WTC11 (cell line): ENCODE results near the gene INPP5K.

ENCODE experiments used
- CREB1 ChIP-seq: sonication (generic); formaldehyde crosslinking; IDR thresholded peaks from 2 replicates; pipeline ENCODE4 v1.8.0; 2023; ENCODE audit warnings: mild to moderate bottlenecking, missing genetic modification reagents
- CREM ChIP-seq: sonication (generic); formaldehyde crosslinking; IDR thresholded peaks from 2 replicates; pipeline ENCODE4 v1.8.1; 2022; ENCODE audit warnings: mild to moderate bottlenecking, missing genetic modification reagents, moderate library complexity
- FOXJ3 ChIP-seq: sonication (generic); formaldehyde crosslinking; IDR thresholded peaks from 2 replicates; pipeline ENCODE4 v1.9.0; 2021; ENCODE audit warnings: missing genetic modification reagents, mild to moderate bottlenecking, borderline replicate concordance
- IRF2 ChIP-seq: sonication (generic); formaldehyde crosslinking; IDR thresholded peaks from 2 replicates; pipeline ENCODE4 v1.8.0; 2022; ENCODE audit warnings: low read depth, missing genetic modification reagents, borderline replicate concordance
- MXD4 ChIP-seq: fragments of 250-450 bp; sonication (Bioruptor Pico); IDR thresholded peaks from 2 replicates; pipeline ENCODE4 v1.8.0; 2021; ENCODE audit warnings: mild to moderate bottlenecking, moderate library complexity, borderline replicate concordance
- NR1H2 ChIP-seq: sonication (generic); formaldehyde crosslinking; IDR thresholded peaks from 2 replicates; pipeline ENCODE4 v1.9.0; 2021; ENCODE audit warnings: mild to moderate bottlenecking, moderate library complexity, missing genetic modification reagents
- OVOL2 ChIP-seq: fragments of 250-450 bp; sonication (Bioruptor Pico); IDR thresholded peaks from 2 replicates; pipeline ENCODE4 v1.9.0; 2021; ENCODE audit warnings: mild to moderate bottlenecking, borderline replicate concordance
- TP53 ChIP-seq: sonication (generic); formaldehyde crosslinking; IDR thresholded peaks from 2 replicates; pipeline ENCODE4 v1.8.1; 2023; ENCODE audit warnings: mild to moderate bottlenecking, missing genetic modification reagents
- ZNF416 ChIP-seq: fragments of 250-450 bp; sonication (Bioruptor Pico); IDR thresholded peaks from 2 replicates; pipeline ENCODE4 v1.9.0; 2021; ENCODE audit warnings: mild to moderate bottlenecking, inconsistent platforms
- TF ChIP-seq, protein P1 (sequence below): sonication (generic); formaldehyde crosslinking; IDR thresholded peaks from 2 replicates; pipeline ENCODE4 v1.8.1; 2022; ENCODE audit warnings: low read depth, mild to moderate bottlenecking, moderate library complexity, missing genetic modification reagents, borderline replicate concordance
- TF ChIP-seq, protein P2 (sequence below): fragments of 200-600 bp; IDR thresholded peaks from 2 replicates; pipeline ENCODE4 v1.8.0; 2022; ENCODE audit warnings: antibody characterized with exemption
- TF ChIP-seq, protein P3 (sequence below): sonication (generic); formaldehyde crosslinking; IDR thresholded peaks from 2 replicates; pipeline ENCODE4 v1.8.0; 2022; ENCODE audit warnings: mild to moderate bottlenecking, missing genetic modification reagents

DNA sequence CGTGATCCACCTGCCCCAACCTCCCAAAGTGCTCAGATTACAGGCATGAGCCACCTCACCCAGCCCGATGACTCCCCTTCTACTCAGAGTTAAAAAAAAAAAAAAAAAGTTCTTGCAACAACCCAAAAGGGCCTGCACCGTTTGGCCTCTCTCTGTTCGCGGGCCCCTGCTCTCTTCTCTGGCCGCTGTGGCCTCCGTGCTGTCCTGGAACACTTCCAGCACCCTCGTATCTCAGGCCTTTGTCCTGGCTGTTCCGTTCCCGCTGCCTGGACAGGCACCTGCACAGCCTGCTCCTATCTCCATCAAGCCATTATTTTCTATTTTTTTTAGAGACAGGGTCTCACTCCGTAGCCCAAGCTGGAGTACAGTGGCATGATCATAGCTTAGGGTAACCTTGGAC, 34.7 kb downstream of the INPP5K start:
- no peak for TF ChIP-seq FOXJ3 (CRISPR knock-in tag)
- TF ChIP-seq TP53 (CRISPR knock-in tag), result no peak
- TF ChIP-seq, protein P1, sequence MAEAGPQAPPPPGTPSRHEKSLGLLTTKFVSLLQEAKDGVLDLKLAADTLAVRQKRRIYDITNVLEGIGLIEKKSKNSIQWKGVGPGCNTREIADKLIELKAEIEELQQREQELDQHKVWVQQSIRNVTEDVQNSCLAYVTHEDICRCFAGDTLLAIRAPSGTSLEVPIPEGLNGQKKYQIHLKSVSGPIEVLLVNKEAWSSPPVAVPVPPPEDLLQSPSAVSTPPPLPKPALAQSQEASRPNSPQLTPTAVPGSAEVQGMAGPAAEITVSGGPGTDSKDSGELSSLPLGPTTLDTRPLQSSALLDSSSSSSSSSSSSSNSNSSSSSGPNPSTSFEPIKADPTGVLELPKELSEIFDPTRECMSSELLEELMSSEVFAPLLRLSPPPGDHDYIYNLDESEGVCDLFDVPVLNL (CRISPR knock-in tag), result no peak
- TF ChIP-seq, protein P2, sequence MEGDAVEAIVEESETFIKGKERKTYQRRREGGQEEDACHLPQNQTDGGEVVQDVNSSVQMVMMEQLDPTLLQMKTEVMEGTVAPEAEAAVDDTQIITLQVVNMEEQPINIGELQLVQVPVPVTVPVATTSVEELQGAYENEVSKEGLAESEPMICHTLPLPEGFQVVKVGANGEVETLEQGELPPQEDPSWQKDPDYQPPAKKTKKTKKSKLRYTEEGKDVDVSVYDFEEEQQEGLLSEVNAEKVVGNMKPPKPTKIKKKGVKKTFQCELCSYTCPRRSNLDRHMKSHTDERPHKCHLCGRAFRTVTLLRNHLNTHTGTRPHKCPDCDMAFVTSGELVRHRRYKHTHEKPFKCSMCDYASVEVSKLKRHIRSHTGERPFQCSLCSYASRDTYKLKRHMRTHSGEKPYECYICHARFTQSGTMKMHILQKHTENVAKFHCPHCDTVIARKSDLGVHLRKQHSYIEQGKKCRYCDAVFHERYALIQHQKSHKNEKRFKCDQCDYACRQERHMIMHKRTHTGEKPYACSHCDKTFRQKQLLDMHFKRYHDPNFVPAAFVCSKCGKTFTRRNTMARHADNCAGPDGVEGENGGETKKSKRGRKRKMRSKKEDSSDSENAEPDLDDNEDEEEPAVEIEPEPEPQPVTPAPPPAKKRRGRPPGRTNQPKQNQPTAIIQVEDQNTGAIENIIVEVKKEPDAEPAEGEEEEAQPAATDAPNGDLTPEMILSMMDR, result no peak
- TF ChIP-seq NR1H2, result no peak
- TF ChIP-seq, protein P3, sequence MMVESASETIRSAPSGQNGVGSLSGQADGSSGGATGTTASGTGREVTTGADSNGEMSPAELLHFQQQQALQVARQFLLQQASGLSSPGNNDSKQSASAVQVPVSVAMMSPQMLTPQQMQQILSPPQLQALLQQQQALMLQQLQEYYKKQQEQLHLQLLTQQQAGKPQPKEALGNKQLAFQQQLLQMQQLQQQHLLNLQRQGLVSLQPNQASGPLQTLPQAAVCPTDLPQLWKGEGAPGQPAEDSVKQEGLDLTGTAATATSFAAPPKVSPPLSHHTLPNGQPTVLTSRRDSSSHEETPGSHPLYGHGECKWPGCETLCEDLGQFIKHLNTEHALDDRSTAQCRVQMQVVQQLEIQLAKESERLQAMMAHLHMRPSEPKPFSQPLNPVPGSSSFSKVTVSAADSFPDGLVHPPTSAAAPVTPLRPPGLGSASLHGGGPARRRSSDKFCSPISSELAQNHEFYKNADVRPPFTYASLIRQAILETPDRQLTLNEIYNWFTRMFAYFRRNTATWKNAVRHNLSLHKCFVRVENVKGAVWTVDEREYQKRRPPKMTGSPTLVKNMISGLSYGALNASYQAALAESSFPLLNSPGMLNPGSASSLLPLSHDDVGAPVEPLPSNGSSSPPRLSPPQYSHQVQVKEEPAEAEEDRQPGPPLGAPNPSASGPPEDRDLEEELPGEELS, result no peak
- TF ChIP-seq OVOL2, result no peak
- TF ChIP-seq CREM (CRISPR knock-in tag), result no peak
- no peak for TF ChIP-seq MXD4 (CRISPR knock-in tag)
- no peak for TF ChIP-seq IRF2 (CRISPR knock-in tag)
- no peak for TF ChIP-seq ZNF416 (CRISPR knock-in tag)
- TF ChIP-seq CREB1 (CRISPR knock-in tag), result no peak
